Mesenteric fat pad (tissue), 1 donor: Measurements from ENCODE around the gene KRT13. TPM values are rescaled to one million over a fixed set of nuclear protein-coding genes. Genes with fewer than 3 reads are reported as not detected.

Experiments
- DNase-seq: peaks from one replicate; pipeline ENCODE4 v3.0.0-alpha.2; 2020; ENCODE audit warnings: low spot score
- total RNA-seq: library from RNA; stranded (reverse); fragmentation: NEBNext Ultra II Directional; extraction: Animal tissue kit (Norgen Biotek cat#: 25700); gene quantifications from one replicate; pipeline ENCODE4 v1.2.1, GENCODE V29; 2021
- donor health status: DM: yes; HTN: yes; CAD: no.

Gene KRT13
- total RNA-seq, 1 donor from 2014 or later = not detected

- no peak for DNase-seq
Observed at GRCh38 chr17:41537990-41538389, 32.6 kb upstream of the KRT13 start.

DNA sequence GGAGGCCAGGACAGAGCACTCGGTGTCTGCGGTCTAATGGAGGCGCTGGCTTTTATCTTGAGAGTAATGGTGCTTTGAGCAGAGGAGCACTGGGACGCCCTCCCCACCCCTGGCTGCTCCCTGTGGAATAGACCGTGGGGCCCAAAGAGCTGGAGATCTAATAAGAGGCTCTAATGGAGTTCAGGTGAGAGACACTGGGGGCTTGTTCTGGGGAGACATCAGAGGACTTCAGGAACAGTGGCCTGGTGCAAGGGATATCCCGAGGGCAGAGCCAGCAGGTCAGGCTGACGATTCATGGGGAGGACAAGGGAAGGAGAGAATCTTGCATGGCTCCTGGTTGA lies 32.2 kb upstream of the KRT13 start:
- DNase-seq = no peak

GRCh38 chr17:41536741-41537613 lies 31.6 kb upstream of the KRT13 start:
- no peak for DNase-seq

DNA sequence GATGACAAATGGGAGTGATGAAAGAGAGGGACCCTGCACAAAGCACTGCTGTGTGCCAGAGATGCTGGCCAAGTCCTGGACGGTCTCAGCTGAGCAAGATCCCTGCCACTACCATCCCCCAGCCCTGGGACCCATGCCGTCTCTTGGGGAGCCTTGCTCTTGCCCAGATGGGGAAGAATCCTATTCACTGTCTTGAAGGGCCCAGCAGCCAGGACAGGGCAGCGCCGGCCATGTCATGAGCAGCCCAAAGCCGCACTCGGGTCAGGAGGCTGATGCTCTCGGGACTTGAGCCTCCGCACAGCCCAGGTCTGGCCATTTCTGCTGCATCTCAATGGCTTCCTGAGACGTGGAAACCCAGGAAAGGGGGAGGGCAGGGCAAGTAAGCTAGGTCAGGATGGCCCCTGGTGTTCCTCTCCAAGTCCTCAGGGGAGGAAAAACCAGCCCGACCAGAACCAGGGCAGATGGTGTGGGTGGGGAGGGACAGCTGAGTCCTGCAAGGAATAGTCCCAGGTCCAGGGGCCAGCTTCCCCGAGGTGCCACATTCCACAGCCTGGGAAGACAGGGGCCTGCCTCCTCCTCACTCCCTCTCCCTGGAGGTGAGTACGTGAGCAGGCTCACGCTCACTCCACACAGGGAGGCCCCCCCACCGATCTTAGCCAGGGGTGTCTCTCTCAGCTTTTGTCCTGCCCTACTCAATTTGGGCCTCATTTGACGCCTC lies 30.5 kb upstream of the KRT13 start:
- no peak for DNase-seq

- DNase-seq = no peak
Observed at GRCh38 chr17:41534899-41535546, 29.6 kb upstream of the KRT13 start.

DNA sequence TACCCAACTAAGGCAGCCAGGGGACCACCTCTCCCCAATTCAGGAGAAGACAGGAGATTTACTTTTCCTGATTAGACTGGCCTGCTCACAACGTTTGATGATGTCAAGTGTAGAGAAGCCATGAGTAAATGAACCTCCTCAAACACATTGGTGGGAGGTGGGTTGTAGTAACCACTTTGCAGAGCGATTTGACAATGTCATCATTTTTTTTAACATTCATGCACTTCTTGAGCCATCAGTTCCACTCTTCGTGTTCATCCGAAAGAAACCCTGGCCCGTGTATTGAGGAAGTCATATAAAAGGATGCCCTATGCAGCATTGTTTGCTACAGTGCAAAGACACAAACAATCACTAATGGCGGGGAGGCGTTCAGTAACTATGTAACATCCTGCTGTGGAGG lies 28.2 kb upstream of the KRT13 start:
- no peak for DNase-seq

DNA sequence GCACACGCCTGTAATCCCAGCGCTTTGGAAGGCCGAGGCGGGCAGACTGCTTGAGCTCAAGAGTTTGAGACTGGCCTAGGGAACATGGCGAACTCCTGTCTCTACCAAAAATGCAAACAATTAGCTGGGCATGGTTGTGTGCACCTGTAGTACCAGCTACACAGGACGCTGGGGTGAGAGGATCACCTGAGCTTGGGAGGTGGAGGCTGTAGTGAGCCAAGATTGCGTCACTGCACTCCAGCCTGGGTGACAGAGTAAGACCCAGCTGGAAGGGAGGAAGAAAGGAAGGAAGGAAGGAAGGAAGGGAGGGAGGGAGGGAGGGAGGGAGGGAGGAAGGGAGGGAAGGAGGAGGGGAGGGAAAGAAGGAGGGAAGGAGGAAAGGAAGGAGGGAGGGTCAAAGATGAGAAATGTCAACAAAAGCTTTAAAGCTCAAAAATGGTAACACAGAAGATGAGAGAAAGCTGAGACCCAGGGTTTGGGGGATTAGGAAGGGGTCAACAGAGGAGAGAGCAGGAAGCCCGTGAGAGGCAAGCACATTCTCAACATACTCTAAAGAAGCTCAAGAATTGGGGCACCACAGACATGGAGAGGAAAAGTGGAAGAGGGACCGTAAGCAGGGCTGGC lies 27.6 kb upstream of the KRT13 start:
- DNase-seq = no peak

DNA sequence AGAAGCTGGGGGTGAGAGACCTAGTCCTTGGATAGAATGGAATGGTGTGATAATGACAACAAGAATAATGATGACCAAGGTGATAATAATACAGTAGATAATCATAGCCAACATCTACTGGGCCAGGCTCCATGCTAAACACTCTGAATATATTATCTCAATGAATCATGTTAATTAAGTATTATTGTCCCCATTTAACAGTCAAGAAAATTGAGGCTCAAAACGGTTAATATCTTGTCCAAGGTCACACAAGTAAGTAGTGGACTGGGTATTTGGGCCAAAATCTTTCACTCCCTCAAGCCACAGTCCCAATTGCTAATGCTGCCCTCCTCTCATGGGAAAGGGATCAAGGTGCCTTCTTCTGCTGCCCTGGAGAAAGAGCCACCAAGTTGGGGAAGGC lies 26.6 kb upstream of the KRT13 start:
- DNase-seq = no peak

DNA sequence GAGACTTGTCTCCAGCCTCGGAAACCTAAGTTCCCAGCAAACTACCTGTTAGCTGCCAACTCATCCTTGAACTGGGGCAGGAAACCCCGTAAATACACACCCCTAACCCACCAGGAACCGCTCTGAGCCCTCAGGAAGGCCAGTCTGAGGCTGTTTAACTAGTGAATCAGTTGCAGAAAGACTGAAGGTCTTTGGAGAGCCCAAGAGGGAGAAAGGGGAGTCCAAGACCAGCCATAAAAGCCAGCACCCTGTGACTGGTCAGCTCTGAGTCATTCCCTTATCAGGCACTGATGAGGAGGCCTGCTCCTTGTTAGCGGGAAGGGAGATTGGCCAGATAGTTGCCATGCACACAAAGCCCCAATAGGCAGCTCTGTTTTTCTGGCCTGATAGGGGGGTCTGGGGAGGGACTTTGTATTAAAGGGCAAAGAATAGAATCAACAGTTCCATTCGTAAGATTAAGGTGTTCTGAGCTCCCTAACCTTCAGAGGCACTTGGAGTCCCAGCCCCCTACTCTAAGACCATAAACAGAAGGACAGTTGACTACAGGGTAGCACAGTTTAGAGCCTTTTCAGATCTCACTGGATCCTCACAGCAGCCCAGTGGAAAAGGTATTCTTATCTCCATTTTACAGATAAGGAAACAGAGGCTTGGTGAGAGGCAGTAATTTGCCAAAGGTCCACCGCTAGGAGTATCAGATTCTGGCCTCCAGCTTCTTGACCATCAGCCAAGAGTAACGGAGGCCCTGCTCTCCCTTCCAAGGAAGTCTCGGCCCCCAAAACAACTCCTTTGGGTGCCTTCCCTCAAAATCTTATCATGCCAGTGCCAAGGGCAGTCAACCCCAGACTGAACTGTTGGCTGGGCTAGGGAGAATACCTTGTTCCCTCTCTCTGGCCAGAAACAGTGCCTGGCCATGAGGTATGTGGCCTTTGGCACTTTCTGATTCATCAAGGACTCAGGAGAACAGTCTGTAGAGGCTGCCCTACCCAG lies 24.9 kb upstream of the KRT13 start:
- DNase-seq = no peak

DNA sequence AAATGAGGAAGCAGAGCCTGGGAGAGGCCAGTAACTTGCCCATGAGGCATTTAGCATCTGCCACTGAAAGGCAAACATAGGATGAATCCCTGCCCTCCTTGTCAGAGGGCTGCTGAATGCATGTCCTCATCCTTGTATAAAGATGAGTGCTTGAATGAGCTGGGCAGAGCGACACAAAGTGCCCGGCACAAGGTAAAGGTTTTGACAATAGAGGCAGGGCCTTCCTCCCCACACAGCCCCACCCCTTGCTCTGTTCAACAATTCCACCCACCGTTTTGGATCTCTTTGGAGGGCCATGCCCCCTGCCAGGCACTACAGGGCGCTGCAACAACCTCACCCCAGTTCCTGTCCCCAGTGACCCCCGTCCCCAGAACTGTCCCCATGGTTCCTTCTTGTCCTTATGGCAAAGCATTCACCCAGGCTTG lies 24.1 kb upstream of the KRT13 start:
- no peak for DNase-seq

- DNase-seq = no peak
Observed at GRCh38 chr17:41528959-41529353, 23.5 kb upstream of the KRT13 start.

DNA sequence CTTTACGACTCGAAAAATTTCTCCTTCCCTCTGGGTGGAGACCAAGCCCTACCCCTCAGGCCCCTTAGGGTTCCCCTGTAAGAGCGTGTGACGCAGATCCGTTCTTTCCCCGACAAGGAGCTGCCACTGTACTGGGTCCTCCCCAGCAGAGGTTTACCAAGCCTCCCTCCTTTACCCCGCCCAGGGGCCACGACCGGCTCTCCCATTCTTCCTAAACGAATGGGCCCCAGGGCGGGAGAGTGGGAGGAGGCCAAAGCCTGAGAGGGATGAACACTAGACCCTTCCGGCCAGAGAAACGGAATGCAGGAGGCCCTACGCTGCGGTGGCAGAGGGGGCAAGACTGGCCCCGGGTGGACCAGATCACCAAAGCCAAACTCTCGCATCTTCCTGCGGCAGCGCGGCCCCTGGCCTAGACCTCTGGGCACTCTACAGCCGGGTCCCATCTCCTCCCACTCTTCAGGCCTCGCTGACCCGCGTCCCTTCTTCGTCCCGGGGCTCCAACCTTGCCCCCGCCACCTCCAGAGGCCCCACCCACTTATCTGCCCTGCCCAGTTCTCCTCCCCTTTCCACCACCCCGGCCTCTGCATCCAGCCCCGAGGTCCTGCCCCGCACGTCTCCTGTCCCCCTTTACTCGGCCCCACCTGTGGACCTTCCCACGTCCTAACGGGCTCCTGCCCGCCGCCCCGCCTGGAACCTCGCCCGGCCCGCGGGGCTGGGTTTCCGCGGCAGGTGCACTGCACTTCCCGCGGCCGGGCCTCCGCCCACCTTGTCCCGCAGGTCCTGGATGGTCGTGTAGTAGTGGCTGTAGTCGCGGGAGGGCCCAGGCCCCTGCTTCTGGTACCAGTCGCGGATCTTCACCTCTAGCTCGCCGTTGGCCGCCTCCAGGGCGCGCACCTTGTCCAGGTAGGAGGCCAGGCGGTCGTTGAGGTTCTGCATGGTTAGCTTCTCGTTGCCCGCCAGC lies 21.9 kb upstream of the KRT13 start:
- DNase-seq = no peak

DNA sequence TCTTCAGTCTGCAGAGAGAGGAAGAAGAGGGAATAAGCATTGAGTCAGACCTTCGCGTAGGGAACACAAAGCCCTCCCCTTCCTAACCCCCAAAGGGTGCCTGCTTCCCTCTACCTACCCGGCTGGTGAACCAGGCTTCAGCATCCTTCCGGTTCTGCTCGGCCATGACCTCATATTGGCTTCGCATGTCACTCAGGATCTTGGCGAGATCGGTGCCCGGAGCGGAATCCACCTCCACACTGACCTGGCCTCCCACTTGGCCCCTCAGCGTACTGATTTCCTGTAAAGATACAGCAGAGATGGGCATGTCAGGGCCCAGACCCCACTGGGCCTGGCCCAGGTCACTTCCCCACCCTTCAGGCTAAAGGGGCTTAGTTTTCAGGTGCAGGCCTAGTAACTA lies 18.8 kb upstream of the KRT13 start:
- no peak for DNase-seq

DNA sequence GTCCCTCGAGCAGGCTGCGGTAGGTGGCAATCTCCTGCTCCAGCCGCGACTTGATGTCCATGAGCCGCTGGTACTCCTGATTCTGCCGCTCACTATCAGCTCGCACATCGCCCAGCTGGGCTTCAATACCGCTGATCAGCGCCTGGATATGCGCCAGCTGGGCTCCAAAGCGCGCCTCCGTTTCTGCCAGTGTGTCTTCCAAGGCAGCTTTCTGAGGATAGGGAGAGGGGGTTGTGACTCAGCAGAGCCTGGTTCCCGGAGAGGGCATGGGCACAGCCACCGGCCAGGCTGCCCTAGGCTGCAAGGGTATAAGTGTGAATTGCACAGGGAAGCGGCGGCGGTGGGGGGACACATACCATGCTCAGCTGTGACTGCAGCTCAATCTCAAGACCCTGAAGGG lies 18.4 kb upstream of the KRT13 start:
- DNase-seq = no peak

DNA sequence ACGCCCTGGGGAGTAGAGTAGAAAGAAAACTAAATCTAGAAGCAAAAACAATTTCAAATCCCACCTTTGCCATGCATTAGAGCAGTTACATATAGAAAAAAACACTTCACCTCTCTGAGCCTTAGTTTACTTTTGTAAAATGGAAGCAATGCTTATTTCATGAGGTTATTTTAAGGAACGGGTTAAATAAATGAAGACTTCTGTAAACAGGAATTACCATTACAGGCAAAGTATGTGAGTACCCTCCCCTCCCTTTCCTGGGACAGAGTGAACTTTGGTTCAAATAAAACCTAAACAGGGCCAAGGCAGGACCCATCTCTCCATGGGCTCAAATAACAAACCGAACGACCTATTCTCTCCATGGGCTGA lies 17.8 kb upstream of the KRT13 start:
- no peak for DNase-seq

DNA sequence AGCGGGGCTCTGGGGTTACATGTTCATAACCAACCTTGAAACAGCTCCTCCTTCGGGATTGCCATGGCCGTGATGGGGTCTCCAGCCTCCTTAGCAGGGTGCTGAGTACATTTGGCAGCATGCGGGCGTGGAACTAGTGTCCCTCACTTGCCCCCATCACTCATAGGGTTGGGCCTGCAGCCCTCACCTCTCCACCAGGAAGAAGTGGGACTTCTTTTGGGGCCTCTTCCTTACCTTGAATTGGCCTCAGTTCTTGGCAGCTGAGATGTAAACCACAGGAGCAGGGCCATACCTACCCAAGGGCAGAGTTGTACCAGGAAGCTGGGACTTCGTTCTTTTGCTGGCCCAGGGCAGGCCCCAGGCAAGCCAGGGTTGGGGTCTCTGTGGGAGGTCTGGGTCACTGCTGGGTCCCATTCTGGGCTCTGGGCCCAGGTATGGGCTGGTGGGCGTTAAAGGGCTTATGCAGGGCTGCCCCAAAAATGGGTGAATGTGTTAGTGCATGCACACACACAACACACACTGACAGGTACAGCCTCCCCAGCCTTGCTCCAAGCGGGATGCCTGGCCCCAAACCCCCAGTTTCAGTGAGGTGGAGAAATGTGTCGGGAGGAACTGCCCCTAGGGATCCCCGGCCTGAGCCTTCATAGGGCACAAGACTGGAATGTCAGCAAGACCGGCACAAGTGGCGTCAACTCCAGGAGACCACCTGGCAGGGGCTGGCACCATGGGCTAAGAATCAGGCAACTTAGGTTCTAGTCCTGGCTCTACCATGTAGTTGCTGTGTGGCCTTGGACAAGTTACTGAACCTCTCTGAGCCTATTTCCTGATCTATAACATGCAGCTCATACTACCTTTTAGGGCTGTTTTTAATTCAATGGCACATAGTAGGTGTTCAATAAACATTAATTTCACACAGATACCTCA lies 17.2 kb upstream of the KRT13 start:
- no peak for DNase-seq

- DNase-seq = no peak
Observed at GRCh38 chr17:41521574-41522261, 16.3 kb upstream of the KRT13 start.
